NCI-H2029 (cell line): ENCODE results near the gene NANOS3.

Experiments
- DNase-seq: peaks from one replicate; lab custom pipeline; 2025; lab: John Stamatoyannopoulos, UW

NANOS3 gene

DNA sequence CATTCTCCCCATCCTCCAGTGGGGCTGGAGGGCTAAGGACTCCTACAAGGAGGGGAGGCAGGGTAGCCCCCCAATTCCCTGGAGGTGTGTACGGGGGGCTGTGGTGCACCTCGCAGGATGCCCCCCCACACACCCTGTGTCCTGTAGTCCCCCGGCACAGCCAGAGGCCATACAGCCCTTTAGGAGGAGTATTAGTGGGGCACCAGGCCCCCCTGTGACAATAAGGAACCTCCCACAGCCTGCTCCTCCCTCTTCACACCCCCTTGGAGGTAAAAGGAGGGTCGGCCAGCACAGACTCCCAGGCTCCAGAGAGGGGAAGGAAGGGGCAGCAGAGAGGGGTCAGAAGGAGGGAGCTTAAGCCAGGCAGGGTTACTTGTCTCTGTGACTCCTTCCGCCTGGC, at the start of gene NANOS3:
Gene NANOS3 (plus strand): TSS at position 301 of the 400 bp plus-strand sequence. CDS start 115 bp downstream, outside the sequence.
- no peak for DNase-seq

DNA sequence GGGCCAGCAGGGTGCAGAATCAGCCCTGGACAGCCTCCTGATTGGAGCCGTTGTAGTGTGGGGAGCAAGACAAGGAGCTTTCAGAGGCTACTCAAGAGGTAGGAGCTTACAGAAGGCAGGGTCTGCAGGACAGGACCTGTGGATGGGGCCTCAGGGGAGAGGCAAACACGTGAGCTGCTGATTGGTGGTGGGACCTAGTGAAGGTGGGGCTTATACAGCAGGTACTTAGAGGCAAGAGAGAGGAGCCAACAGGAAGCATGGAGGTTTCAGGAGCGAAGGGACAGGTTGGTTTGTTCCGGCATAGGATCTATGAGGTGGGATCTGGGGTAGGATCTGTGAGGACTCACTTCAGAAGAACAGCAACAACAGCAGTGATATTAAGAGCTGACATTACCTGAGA, 49.3 kb upstream of the NANOS3 start:
- DNase-seq: no peak

- DNase-seq: no peak
Measured at GRCh38 chr19:13830114-13830740, 46.7 kb upstream of the NANOS3 start.

GRCh38 chr19:13830741-13831536, 46.0 kb upstream of the NANOS3 start:
- no peak for DNase-seq

DNA sequence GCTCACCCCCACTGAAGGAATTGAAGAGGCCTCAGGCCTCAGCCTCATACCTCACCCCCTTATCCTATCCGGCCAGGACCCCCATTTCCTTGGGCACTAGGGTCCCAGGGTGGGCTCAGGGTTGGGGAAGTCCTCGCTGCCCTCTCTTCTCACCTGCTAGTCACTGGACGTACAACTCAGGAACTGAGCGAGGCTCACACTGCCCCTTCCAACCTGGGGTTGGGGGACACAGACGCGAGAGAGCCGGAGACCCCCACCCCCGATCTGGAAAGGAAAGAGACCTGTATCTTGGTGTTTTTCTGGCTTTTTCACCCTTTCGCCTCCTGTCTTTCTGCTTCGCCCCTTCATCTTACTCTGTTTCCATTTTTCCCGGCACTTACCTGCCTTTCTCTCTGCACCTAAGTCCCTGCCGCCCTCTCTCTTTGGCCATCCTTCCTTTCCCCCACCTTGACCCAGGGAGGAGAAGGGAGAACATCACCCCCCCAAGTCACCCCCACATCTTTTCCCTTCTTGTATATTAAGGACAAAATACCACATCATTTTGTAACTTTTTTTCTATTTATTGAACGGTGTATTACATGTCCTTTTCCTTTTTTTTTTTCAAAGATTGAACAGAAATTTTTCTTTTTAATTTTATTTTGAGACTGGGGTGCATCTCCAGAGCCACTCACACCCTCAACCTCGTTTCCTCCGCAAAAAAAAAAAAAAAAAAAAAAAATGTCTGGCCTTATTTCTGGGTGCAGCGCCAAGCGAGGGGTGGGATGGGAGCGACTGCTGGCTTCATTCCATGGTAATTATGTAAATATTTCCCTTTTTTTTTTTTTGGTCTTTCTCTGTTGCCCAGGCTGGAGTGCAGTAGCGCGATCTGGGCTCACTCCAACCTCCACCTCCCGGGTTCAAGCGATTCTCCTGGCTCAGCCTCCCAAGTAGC, 45.1 kb upstream of the NANOS3 start:
- DNase-seq: no peak

GRCh38 chr19:13833330-13834243, 43.3 kb upstream of the NANOS3 start:
- peak; percentile 94 for DNase-seq

DNA sequence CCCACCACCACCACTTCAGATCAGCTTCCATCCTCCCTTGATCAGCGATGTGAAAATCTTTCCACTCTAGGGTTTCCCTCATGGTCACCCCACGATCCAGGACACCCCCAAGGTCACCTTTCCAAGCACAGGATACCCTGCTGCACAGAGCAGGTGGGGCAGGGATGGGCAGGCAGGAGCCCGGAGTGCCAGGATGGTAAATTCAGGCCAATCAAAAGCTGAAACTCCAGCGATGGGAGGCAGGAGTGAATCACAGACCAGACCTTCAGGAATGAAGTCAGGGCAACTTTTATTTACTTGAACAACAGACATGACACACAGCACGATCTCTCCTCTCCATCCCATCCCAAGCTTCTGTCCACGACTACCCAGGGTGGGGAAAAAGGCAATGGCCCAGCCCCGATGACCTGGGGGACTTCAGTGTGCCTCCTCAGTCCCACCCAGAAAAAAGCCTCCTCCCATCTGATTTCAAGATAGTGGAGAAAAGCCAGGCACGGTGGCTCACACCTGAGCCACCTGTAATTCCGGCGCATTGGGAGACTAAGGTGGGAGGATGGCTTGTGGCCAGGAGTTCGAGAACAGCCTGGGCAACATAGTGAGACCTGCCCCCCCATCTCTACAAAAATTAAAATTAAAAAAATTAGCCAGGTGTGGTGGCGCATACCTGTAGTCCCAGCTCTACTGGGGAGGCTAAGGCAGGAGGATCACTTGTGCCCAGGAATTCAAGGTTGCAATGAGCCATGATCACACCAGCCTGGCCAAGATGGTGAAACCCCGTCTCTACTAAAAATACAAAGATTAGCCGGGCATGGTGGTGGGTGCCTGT, 42.5 kb upstream of the NANOS3 start:
- DNase-seq: no peak

- no peak for DNase-seq
Measured at GRCh38 chr19:13835791-13836723, 40.9 kb upstream of the NANOS3 start.

DNA sequence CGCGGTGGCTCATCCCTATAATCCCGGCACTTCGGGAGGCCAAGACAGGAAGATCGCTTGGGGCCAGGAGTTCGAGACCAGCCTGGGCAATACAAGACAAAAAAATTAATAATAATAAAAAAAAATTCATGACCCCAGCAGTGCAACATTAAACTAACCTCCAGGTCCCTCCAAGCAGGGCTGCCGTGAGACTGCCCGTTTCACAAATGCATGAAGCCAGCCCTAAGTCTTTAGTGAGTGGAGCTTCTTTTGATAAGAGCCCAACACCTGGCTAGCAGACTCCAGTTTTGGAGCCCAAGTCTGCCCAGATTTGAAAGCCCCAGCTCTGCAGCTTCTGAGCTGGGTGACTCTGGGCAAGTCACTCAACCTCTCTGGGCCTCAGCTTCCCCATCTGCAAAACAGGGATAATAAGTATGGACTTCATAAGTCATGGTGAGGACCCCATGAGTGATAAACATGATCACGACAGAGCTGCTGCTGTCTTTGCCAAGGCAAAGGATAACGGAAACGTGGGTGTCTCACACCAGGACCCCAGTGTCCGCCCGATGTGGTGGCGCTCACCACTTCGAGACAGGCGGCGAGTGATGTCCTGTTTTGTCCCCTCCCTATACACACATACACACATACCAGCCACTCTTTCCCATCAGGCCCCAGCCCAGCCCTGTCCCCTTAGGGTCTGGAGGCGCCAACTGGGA, 38.4 kb upstream of the NANOS3 start:
- DNase-seq: no peak

GRCh38 chr19:13839130-13839937, 37.6 kb upstream of the NANOS3 start:
- peak; percentile 51 for DNase-seq

- no peak for DNase-seq
Measured at GRCh38 chr19:13839938-13840304, 37.0 kb upstream of the NANOS3 start.

GRCh38 chr19:13840305-13841085, 36.4 kb upstream of the NANOS3 start:
- no peak for DNase-seq

- DNase-seq: no peak
Measured at GRCh38 chr19:13841086-13841961, 35.6 kb upstream of the NANOS3 start.

DNA sequence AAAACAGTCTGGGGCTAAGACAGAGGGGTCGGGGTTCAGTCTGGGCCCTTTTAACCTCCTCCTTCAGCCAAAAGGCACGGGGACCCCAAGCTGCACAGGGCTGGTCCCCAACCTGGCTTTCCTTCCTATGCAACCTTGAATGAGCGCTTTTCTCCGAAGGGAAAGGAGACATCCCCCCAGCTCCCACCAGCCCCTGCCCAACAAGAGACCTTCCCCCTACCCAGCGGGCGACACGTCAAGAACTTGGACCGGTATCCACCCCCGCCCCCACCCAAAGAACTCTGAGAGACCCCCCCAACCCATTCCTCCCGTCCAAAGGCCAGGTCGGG, 35.0 kb upstream of the NANOS3 start:
- no peak for DNase-seq

DNA sequence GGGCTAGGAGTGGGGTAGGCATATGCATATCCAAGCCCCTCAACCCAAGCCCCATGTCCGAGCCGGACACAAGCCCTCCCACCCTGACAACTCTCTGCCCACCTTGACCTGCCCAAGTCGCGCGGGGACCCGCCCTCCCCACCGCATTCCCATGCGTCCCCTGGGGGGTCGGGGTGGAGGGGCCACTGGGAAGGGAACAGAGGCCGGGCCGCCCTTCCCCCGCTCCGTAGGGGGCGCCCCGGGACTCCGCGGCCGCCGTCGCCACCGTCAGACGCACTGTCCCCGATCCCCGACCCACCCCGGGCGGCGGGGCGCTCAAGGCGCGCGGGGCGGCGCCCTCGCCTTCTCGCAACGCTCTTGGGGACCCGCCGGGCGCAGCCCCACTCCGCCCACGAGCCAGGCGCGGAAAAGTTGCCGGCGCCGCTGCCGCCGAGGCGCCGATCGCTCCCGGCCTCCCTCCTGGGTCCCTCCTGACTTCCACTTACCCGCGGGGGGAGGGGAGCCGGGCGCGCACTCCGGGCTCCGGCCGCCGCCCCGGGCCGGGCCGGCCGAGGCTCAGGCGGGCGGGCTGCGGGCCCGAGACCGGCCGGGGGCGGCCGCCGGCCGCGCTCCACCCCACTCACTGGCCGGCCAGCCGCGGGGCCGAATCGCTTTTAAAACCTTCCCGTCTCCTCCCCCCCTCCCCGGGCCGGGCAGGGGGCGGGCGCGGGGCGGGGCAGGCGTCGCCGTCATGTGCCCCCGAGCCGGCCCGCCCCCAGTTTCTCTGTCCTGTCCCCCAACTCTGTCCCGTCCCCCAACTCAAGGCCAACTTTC, 34.4 kb upstream of the NANOS3 start:
- DNase-seq: no peak
